ENCODE results near the gene KAT8.

GRCh38 chr16:31087481-31087880 lies 30.0 kb upstream of the KAT8 start:
- TF ChIP-seq EZH2phosphoT487 (IDR thresholded peaks at IDR 0.05; ENCODE audit: borderline replicate concordance, low read depth, low read length) = no peak
- no peak for TF ChIP-seq CTCF (conservative IDR thresholded peaks at IDR 0.05; ENCODE audit: low read length)
